Activated CD8-positive, alpha-beta memory T cell treated with anti-CD3 and anti-CD28 coated beads, Interleukin-2, amount 50 U/mL, for 4 hours (primary cell): ENCODE measurements around the gene BMP6.
A peak's percentile ranks its signal among the peaks of the same experiment; 100 is the strongest.

Experiments
- DNase-seq: peaks from one replicate; pipeline ENCODE4 v3.0.0-alpha.2; 2020

Gene BMP6

GRCh38 chr6:7910298-7910653 is 184.4 kb downstream of the BMP6 start:
- no peak for DNase-seq

- DNase-seq, result peak; percentile 74
These were observed 184.9 kb downstream of the BMP6 start, which contains the start of gene TXNDC5 for GRCh38 chr6:7910654-7911344. TSS of gene TXNDC5 (minus strand) at chr6:7910788. CDS start at chr6:7910776, 12 bp downstream.

GRCh38 chr6:7911345-7911725 is 185.4 kb downstream of the BMP6 start:
- no peak for DNase-seq

- no peak for DNase-seq
These were observed 186.1 kb downstream of the BMP6 start for GRCh38 chr6:7912024-7912423.

GRCh38 chr6:7912736-7913517 is 187.0 kb downstream of the BMP6 start:
- no peak for DNase-seq

GRCh38 chr6:7914311-7914710 is 188.4 kb downstream of the BMP6 start:
- no peak for DNase-seq

- DNase-seq, result no peak
These were observed 189.3 kb downstream of the BMP6 start for GRCh38 chr6:7914991-7915789.

- DNase-seq, result no peak
These were observed 191.1 kb downstream of the BMP6 start for GRCh38 chr6:7916959-7917358.

GRCh38 chr6:7917729-7918128 is 191.8 kb downstream of the BMP6 start:
- no peak for DNase-seq

GRCh38 chr6:7918403-7918802 is 192.5 kb downstream of the BMP6 start:
- no peak for DNase-seq

GRCh38 chr6:7919871-7920270 is 194.0 kb downstream of the BMP6 start:
- no peak for DNase-seq

- DNase-seq, result no peak
These were observed 194.5 kb downstream of the BMP6 start for GRCh38 chr6:7920425-7920824.

GRCh38 chr6:7921046-7921445 is 195.1 kb downstream of the BMP6 start:
- DNase-seq, result no peak

- no peak for DNase-seq
These were observed 195.8 kb downstream of the BMP6 start for GRCh38 chr6:7921632-7922092.

- DNase-seq, result no peak
These were observed 196.7 kb downstream of the BMP6 start for GRCh38 chr6:7922596-7922995.

- DNase-seq, result no peak
These were observed 199.0 kb downstream of the BMP6 start for GRCh38 chr6:7924867-7925266.
